ENCODE data around the gene LSM10. TPM values are rescaled to one million over a fixed set of nuclear protein-coding genes. Genes with fewer than 3 reads are reported as not detected.

LSM10 gene
- total RNA-seq, 2 experiments from 2014 or later = 48.9 to 63.8 TPM

Other genes starting within 250 kb of the LSM10 start
- 10 to 100 TPM; 56.5 to 68.3 TPM for gene TRAPPC3, start 248.4 kb downstream of the LSM10 start, total RNA-seq
- 100 to 1,000 TPM; 238 to 252 TPM for gene MAP7D1, start 241.7 kb downstream of the LSM10 start, total RNA-seq
- gene THRAP3, start 173.5 kb downstream of the LSM10 start, total RNA-seq = 100 to 1,000 TPM; 129 to 166 TPM
- 10 to 100 TPM in 1 of 2 experiments, 1 to 10 TPM in 1; 5.5 to 11.0 TPM for gene SH3D21, start 91.5 kb downstream of the LSM10 start, total RNA-seq
- 10 to 100 TPM; 16.4 to 23.9 TPM for gene EVA1B, start 74.3 kb downstream of the LSM10 start, total RNA-seq
- 10 to 100 TPM; 67.0 to 73.2 TPM for gene STK40, start 12.0 kb downstream of the LSM10 start, total RNA-seq
- 1 to 10 TPM in 1 of 2 experiments, under 1 TPM in 1; 0.85 to 1.3 TPM for gene OSCP1, start 52.5 kb upstream of the LSM10 start, total RNA-seq
- gene MRPS15, start 66.5 kb upstream of the LSM10 start, total RNA-seq = 100 to 1,000 TPM; 112 to 115 TPM
- gene CSF3R, start 85.0 kb upstream of the LSM10 start, total RNA-seq = not detected

Data from activated CD8-positive, alpha-beta memory T cell treated with anti-CD3 and anti-CD28 coated beads, Interleukin-2, amount 10 ng/mL, durations not matched to agents 7 days and 5 days (primary cell).